ENCODE results near the gene NFXL1.
A peak's percentile ranks its signal among the peaks of the same experiment; 100 is the strongest.

Gene NFXL1

DNA sequence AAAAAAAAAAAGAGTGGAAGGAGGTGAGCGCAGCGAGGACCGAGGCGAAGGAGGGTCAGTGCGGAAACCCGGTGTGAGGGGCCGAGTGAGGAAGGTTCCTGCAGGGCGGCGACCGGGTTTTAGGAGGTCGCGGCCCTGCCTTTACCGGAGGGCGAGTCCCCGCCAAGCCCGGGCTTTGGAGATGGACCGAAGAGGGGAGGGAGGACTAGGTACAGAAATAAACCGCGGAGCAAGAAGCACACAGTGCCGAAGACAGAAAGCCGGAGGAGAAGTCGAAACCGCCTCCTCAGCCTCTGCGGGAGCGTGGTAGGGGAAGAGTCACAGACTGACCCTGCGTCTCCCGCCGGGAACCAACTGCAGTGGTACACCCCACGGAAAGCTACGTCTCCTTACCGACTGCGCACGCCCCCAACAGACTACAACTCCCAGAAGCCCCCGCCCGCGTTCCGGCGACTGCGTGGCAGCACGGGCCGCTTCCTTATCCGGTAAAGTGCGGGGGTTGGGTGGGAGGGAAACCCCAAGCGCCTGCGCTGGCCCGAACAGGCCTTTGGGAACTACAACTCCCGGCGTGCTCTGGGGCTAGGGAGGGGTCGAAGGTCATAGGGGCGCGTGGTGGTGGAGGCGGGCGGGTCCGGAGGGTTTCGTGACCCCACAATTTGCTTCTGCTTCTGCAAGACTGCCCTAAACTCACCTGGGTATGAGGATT is at the start of gene NFXL1:
NFXL1 (minus strand) TSS at position 364 of the 706 bp plus-strand sequence. CDS start 380 bp downstream, outside the sequence.
- TF ChIP-seq, protein P1, sequence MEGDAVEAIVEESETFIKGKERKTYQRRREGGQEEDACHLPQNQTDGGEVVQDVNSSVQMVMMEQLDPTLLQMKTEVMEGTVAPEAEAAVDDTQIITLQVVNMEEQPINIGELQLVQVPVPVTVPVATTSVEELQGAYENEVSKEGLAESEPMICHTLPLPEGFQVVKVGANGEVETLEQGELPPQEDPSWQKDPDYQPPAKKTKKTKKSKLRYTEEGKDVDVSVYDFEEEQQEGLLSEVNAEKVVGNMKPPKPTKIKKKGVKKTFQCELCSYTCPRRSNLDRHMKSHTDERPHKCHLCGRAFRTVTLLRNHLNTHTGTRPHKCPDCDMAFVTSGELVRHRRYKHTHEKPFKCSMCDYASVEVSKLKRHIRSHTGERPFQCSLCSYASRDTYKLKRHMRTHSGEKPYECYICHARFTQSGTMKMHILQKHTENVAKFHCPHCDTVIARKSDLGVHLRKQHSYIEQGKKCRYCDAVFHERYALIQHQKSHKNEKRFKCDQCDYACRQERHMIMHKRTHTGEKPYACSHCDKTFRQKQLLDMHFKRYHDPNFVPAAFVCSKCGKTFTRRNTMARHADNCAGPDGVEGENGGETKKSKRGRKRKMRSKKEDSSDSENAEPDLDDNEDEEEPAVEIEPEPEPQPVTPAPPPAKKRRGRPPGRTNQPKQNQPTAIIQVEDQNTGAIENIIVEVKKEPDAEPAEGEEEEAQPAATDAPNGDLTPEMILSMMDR (conservative IDR thresholded peaks at IDR 0.05; ENCODE audit: control insufficient read depth, insufficient read depth, low read depth, low read length), result no peak
- H3K4me3 ChIP-seq (ENCODE audit: control insufficient read depth, low read depth, low read length), result peak within 1 kb of the TSS; percentile 82
- DNase-seq (ENCODE audit: low read depth), result peak; percentile 95

GRCh38 chr4:47954677-47955076 is 40.3 kb upstream of the NFXL1 start:
- DNase-seq (ENCODE audit: low read depth), result no peak
- TF ChIP-seq, protein P1 (conservative IDR thresholded peaks at IDR 0.05; ENCODE audit: control insufficient read depth, insufficient read depth, low read depth, low read length), result no peak
- H3K4me3 ChIP-seq (ENCODE audit: control insufficient read depth, low read depth, low read length), result no peak overlapping the region

DNA sequence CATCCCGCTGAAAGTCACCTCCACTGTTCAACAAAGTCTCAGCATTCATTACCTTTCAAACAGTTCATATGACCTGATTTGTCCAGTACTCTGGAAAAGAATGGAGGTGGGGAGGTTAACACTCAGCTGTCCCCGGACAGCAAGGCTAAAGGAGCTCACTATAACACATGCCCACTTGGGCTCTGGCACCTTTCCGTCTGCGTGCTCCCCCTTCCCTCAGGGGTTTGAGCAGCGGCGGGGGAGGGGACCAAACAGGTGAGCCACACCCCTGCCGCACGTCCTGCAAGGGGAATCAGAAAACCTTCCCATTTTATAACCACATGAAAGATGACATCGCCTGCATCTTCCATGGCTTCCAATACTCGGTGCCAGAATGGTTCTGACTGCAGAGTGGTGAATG is 39.9 kb upstream of the NFXL1 start:
- TF ChIP-seq, protein P1 (conservative IDR thresholded peaks at IDR 0.05; ENCODE audit: control insufficient read depth, insufficient read depth, low read depth, low read length), result no peak
- no peak for DNase-seq (ENCODE audit: low read depth)

DNA sequence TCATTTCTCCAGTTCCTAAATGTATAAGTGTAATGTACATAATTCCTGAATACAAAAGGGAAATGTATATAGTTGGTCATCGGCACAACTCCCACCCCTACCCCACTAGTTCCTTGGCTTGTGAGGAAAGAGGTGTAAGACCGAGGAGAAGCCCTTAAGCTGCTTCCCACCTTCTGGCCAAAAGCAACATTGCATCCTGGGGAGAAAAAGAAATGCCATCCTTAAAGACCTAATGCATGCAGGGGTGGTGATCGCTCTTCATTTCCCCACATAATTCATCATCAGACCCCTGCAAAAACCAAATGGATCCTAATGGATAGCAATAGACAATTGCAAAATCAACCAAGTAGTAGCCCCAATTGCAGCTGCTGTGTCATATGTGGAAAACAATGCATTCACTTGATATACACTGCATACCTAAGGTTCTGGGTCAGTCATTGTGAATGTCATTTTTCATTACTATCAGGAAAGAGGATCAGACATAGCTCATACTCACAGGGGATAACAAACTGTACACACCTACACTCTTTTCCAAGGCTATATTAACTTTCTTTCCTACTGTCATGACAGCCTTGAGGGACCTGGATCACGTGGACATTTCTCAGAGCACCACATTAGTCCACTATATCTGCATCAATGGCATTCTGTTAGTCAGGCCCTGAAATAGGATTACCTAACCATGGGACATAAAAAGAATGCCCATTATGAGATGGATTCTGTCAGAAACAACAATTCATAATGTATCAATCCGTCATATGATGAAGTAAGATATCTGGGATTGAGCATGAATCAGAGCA is 31.7 kb upstream of the NFXL1 start:
- H3K4me3 ChIP-seq (ENCODE audit: control insufficient read depth, low read depth, low read length), result no peak overlapping the region
- DNase-seq (ENCODE audit: low read depth), result no peak
- TF ChIP-seq, protein P1 (conservative IDR thresholded peaks at IDR 0.05; ENCODE audit: control insufficient read depth, insufficient read depth, low read depth, low read length), result peak; percentile 1

More for the DNA sequence above, 39.9 kb upstream of the NFXL1 start:
- no peak overlapping the region for H3K4me3 ChIP-seq (ENCODE audit: control insufficient read depth, low read depth, low read length)

DNA sequence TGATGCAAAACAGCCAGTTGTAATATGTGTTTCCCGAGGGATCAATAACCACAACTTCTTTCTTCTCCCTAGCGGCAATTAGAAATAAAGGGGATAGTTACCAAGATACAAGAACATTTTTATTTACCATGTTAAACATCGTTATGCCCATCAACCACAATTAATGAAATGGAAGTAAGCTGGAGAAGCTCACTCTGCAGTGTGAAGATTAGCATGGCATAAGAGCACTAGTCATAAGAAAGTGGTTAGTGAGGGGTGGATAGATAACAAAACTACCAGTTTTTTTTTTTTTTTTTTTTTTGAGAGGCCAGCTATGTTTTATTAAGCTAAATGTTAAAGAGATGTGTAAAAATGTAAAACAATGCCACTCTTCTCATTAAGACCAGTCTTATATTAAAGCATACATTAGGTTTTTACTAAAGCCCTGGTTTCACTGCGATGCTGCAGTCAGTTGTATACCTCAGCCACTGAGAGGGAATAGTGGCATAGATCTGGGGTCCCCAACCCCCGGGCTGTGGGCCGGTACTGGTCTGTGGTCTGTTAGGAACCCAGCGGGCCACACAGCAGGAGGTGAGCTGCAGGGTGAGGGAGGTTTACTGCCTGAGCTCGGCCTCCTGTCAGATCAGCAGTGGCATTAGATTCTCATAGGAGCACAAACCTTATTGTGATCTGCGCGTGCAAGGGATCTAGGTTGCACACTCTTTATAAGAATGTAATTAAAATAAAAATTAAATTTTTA is 27.9 kb upstream of the NFXL1 start:
- no peak overlapping the region for H3K4me3 ChIP-seq (ENCODE audit: control insufficient read depth, low read depth, low read length)
- TF ChIP-seq, protein P1 (conservative IDR thresholded peaks at IDR 0.05; ENCODE audit: control insufficient read depth, insufficient read depth, low read depth, low read length), result no peak
- no peak for DNase-seq (ENCODE audit: low read depth)

DNA sequence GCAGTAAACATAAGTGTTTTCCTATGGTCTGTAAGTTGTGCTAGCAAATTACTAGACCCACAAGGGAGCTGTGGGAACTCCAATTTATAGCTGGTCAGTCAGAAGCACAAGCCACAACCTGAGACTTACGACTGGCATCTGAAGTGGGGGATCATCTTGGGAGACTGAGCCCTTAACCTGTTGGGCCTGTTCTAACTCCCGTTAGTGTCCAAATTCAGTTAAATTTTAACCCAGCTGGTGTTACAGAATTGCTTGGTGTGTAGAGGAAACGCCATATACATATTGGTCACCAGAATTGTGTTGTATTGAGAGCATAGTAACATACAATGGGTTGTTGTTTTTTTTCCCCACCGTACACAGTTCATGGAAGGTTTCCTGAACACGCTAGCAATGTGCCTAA is 25.1 kb upstream of the NFXL1 start:
- TF ChIP-seq, protein P1 (conservative IDR thresholded peaks at IDR 0.05; ENCODE audit: control insufficient read depth, insufficient read depth, low read depth, low read length), result no peak
- no peak overlapping the region for H3K4me3 ChIP-seq (ENCODE audit: control insufficient read depth, low read depth, low read length)
- no peak for DNase-seq (ENCODE audit: low read depth)
